Measurements from ENCODE around the gene RPN2. TPM values are rescaled to one million over a fixed set of nuclear protein-coding genes. Genes with fewer than 3 reads are reported as not detected.

Gene RPN2
- total and polyA plus RNA-seq, 2 of the 13 experiments (the other 11 are each of a cell fraction or from before 2014, with no cell fraction given): 587 to 1,818 TPM

DNA sequence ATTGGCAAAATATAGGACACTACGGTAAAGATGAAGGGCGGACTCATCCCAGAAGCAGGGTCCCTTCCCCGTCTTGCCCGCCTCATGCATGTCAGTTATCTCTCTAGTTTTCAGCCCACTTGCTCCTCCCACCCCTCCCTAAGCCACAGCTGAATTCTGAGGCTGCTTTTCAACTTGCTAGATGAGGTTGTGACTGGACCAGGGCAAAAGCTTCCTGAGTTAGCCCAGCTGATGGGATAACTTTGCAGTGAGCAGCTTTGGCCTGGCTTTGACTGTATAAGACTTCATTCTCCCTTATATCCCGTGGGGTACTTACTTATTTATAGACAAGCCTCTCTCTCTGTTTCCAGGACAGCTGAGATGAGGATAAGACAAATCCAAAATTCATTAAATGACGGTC is 59.3 kb downstream of the RPN2 start:
- Histone ChIP-seq H3K36me3 (replicated peaks in 1 of 2; ENCODE audit: control insufficient read depth in 1 of 2, insufficient read depth in 2 of 2, low read length in 2 of 2) (peaks cover 79 to 98% of the 10 kb centered on the region in 2 experiments), H3K79me2 (ENCODE audit: insufficient read depth, low read length) (no peaks in the 10 kb centered on the region), H3K4me1 (ENCODE audit: insufficient read depth, low read length) (no peaks in the 10 kb centered on the region), H3K4me2 (ENCODE audit: low read depth, low read length) (no peak overlapping the region), H2AFZ (ENCODE audit: low read length) (no peak overlapping the region), H3K4me3 (replicated peaks in 1 of 3; ENCODE audit: insufficient read depth in 1 of 3, low read depth in 2 of 3, low read length in 3 of 3) (no peak overlapping the region), H3K27me3 (ENCODE audit: control insufficient read depth in 1 of 2, insufficient read depth in 2 of 2, low read length in 2 of 2) (no peaks in the 10 kb centered on the region), H3K27ac (ENCODE audit: extremely low read length, insufficient read depth, low read length) (no peak overlapping the region), H3K9me3 (ENCODE audit: low read length) (no peaks in the 10 kb centered on the region), H3K9ac (ENCODE audit: insufficient read depth, low read depth, low read length) (no peak overlapping the region), H4K20me1 (ENCODE audit: insufficient read depth, low read length) (no peaks in the 10 kb centered on the region)
- FAIRE-seq (no peak), ATAC-seq (no peak), DNase-seq (ENCODE audit: low spot score) (no peak)
- in situ Hi-C loops (cut with HindIII; ENCODE audit: extremely low pct_ligation_motif_present, low pct_unique_long_range_greater_than_20kb) (no loop called here), intact Hi-C loops (cut with micrococcal nuclease; ENCODE audit: unreplicated experiment) (no loop called here)
- WGBS (ENCODE audit: low lambda C conversion rate): 97% methylated on average over 6 of the region's 6 CpGs
- TF ChIP-seq, protein P1, sequence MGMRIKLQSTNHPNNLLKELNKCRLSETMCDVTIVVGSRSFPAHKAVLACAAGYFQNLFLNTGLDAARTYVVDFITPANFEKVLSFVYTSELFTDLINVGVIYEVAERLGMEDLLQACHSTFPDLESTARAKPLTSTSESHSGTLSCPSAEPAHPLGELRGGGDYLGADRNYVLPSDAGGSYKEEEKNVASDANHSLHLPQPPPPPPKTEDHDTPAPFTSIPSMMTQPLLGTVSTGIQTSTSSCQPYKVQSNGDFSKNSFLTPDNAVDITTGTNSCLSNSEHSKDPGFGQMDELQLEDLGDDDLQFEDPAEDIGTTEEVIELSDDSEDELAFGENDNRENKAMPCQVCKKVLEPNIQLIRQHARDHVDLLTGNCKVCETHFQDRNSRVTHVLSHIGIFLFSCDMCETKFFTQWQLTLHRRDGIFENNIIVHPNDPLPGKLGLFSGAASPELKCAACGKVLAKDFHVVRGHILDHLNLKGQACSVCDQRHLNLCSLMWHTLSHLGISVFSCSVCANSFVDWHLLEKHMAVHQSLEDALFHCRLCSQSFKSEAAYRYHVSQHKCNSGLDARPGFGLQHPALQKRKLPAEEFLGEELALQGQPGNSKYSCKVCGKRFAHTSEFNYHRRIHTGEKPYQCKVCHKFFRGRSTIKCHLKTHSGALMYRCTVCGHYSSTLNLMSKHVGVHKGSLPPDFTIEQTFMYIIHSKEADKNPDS (CRISPR knock-in tag; IDR thresholded peaks at IDR 0.05): no peak
- TF ChIP-seq, protein P2, sequence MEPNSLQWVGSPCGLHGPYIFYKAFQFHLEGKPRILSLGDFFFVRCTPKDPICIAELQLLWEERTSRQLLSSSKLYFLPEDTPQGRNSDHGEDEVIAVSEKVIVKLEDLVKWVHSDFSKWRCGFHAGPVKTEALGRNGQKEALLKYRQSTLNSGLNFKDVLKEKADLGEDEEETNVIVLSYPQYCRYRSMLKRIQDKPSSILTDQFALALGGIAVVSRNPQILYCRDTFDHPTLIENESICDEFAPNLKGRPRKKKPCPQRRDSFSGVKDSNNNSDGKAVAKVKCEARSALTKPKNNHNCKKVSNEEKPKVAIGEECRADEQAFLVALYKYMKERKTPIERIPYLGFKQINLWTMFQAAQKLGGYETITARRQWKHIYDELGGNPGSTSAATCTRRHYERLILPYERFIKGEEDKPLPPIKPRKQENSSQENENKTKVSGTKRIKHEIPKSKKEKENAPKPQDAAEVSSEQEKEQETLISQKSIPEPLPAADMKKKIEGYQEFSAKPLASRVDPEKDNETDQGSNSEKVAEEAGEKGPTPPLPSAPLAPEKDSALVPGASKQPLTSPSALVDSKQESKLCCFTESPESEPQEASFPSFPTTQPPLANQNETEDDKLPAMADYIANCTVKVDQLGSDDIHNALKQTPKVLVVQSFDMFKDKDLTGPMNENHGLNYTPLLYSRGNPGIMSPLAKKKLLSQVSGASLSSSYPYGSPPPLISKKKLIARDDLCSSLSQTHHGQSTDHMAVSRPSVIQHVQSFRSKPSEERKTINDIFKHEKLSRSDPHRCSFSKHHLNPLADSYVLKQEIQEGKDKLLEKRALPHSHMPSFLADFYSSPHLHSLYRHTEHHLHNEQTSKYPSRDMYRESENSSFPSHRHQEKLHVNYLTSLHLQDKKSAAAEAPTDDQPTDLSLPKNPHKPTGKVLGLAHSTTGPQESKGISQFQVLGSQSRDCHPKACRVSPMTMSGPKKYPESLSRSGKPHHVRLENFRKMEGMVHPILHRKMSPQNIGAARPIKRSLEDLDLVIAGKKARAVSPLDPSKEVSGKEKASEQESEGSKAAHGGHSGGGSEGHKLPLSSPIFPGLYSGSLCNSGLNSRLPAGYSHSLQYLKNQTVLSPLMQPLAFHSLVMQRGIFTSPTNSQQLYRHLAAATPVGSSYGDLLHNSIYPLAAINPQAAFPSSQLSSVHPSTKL (CRISPR knock-in tag; IDR thresholded peaks at IDR 0.05): no peak
- TF ChIP-seq HOXA3 (CRISPR knock-in tag; IDR thresholded peaks at IDR 0.05) (no peak), POLR2AphosphoS5 (IDR thresholded peaks at IDR 0.05; ENCODE audit: low read depth, low read length) (0 out of 2 replicates have a peak, but pooled peaks have one; percentile 6), HCFC1 (IDR thresholded peaks at IDR 0.05; ENCODE audit: low read depth, low read length) (0 out of 2 replicates have a peak, but pooled peaks have one; percentile 8), ZFP62 (CRISPR knock-in tag; IDR thresholded peaks at IDR 0.05) (no peak), GFI1 (CRISPR knock-in tag; IDR thresholded peaks at IDR 0.05; ENCODE audit: borderline replicate concordance) (no peak)
- TF ChIP-seq, protein P3, sequence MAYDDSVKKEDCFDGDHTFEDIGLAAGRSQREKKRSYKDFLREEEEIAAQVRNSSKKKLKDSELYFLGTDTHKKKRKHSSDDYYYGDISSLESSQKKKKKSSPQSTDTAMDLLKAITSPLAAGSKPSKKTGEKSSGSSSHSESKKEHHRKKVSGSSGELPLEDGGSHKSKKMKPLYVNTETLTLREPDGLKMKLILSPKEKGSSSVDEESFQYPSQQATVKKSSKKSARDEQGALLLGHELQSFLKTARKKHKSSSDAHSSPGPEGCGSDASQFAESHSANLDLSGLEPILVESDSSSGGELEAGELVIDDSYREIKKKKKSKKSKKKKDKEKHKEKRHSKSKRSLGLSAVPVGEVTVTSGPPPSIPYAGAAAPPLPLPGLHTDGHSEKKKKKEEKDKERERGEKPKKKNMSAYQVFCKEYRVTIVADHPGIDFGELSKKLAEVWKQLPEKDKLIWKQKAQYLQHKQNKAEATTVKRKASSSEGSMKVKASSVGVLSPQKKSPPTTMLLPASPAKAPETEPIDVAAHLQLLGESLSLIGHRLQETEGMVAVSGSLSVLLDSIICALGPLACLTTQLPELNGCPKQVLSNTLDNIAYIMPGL (CRISPR knock-in tag; IDR thresholded peaks at IDR 0.05; ENCODE audit: borderline replicate concordance in 1 of 2, low read depth in 1 of 2): no peak
- TF ChIP-seq, protein P4, sequence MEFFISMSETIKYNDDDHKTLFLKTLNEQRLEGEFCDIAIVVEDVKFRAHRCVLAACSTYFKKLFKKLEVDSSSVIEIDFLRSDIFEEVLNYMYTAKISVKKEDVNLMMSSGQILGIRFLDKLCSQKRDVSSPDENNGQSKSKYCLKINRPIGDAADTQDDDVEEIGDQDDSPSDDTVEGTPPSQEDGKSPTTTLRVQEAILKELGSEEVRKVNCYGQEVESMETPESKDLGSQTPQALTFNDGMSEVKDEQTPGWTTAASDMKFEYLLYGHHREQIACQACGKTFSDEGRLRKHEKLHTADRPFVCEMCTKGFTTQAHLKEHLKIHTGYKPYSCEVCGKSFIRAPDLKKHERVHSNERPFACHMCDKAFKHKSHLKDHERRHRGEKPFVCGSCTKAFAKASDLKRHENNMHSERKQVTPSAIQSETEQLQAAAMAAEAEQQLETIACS (CRISPR knock-in tag; IDR thresholded peaks at IDR 0.05): no peak
- POLR2A ChIA-PET: no interaction called here
- no TSS peak for BruUV-seq (replicated peaks)
- CTCF ChIA-PET (ENCODE audit: low intra/inter-chr PET ratio, low total read pairs): no interaction called here

All from HepG2 (cell line).